H7 (cell line): ENCODE results near the gene ISG20. TPM values are rescaled to one million over a fixed set of nuclear protein-coding genes. Genes with fewer than 3 reads are reported as not detected.
A peak's percentile ranks its signal among the peaks of the same experiment; 100 is the strongest.

ENCODE experiments used
- DNase-seq: peaks from one replicate; pipeline ENCODE4 v3.0.0; 2012
- H3K27me3 ChIP-seq: 2 replicates; pipeline ENCODE4 v1.6.0; 2011; ENCODE audit warnings: mild to moderate bottlenecking, low read length; ENCODE audit not compliant: control insufficient read depth, insufficient read depth
- H3K36me3 ChIP-seq: replicated peaks from 2 replicates; pipeline ENCODE4 v1.5.1; 2011; ENCODE audit warnings: low read length; ENCODE audit not compliant: control insufficient read depth, insufficient read depth
- H3K4me3 ChIP-seq: 2 replicates; pipeline ENCODE4 v1.5.1; 2011; ENCODE audit warnings: low read depth, mild to moderate bottlenecking, control low read depth, low read length, moderate library complexity; ENCODE audit not compliant: insufficient read depth
- total RNA-seq: library from RNA; depleted of rRNA; stranded (reverse); fragments of >200 nt; shearing (Covaris generic); gene quantifications from 2 replicates; pipeline ENCODE4 v1.2.3, GENCODE V29; 2014

The ISG20 gene
- total RNA-seq, 1 experiment from 2014 or later: 0.14 TPM

DNA sequence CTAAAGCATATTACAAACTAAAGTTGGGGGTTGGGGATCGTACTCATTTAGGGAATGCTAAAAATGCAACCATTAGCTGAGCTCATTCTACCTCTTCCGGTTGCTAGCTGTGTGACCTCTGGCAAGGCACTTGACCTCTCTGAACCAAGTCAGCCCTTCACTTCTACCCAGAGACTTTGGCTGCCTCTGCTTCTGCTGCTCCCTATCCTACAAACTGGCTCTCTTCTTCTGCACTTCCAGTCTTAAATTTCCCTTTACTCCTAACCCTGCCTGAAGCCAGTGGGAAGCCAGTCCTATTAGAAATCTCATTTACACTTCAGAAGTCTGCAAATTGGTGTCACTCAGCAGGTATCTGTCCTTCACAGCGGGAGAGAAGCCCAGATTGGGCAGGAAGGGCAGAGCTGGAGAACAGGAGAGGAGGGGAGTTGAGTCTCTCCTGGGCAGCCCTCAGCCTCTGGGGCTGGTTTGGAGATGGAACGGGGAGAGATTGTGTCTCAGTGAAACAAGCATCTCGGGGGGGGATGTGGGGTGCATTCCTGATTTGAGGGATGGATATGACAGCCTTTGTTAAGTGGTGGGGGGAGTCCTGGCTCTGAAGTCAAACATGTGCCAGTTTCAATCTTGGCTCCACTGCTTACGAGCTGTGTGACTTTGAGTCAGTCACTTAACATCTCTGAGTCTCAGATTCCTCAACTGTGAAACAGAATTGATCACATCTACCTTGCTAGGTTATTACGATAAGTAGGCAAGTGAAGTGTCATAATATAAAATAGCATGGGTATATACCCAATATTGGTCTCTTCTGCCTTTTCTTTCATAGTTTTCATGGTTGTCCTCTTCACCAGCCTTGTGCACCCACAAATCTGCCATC is 25.5 kb upstream of the ISG20 start:
- Histone ChIP-seq H3K4me3 (no peak overlapping the region), H3K36me3 (no peaks in the 10 kb centered on the region), H3K27me3 (no peaks in the 10 kb centered on the region; the same call in 1 of the 2 replicates)
- peak; percentile 62 for DNase-seq

DNA sequence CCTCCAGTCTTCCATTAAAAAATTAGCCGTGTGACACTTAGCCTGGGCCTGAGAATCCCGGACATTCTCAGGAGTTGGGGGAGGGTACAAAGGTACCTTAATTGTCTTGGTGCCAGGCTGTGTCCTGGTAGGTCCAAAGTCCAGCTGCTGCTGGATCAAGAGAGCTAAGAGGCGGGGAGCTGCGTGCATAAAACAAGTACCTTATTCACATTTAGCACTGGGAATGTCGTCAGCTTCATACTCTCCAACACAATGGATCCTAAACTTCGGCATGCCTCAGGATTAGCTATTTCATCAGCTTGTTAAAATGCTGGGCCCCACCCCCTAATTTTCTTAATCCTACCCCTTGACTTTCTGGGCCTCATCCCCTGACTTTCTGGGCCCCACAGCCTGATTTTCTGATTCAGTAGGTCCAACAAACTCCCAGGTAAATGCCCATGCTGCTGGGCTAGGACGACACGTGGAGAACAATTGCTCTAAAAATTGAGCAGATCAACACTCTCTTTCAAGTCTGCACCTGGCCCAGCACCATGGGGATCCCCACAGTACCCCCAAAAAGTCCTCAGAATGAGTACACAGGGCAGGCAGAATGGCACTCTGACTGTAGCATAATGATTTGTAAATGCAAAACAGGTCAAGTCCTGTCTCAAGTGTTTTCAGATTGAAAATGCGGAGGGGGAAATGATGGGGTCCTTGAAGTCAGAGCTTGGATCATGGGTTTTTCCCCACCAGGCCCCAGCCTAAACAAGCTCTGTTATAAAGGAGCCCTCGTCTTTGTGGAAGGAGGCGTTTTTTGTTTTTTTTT is 23.3 kb upstream of the ISG20 start:
- Histone ChIP-seq H3K36me3 (no peaks in the 10 kb centered on the region), H3K4me3 (no peak overlapping the region), H3K27me3 (no peaks in the 10 kb centered on the region; the same call in 1 of the 2 replicates)
- DNase-seq: peak; percentile 19

DNA sequence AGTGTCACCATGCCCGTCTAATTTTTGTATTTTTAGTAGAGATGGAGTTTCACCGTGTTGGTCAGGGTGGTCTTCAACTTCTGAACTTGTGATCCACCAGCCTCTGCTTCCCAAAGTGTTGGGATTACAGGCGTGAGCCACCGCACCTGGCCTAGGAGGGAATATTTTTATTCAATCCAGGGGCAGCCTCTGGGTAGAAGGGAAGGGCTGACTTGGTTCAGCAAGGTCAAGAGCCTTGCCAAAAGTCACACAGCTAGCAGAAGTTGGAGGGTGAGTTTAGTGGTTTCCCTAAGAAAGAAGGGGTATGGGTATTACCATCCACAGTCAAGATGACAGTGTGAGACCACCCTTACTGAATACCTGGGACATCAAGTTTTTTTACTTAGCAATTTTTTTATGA is 22.6 kb upstream of the ISG20 start:
- no peak for DNase-seq
- Histone ChIP-seq H3K4me3 (no peak overlapping the region), H3K36me3 (no peaks in the 10 kb centered on the region), H3K27me3 (no peaks in the 10 kb centered on the region; the same call in 1 of the 2 replicates)

DNA sequence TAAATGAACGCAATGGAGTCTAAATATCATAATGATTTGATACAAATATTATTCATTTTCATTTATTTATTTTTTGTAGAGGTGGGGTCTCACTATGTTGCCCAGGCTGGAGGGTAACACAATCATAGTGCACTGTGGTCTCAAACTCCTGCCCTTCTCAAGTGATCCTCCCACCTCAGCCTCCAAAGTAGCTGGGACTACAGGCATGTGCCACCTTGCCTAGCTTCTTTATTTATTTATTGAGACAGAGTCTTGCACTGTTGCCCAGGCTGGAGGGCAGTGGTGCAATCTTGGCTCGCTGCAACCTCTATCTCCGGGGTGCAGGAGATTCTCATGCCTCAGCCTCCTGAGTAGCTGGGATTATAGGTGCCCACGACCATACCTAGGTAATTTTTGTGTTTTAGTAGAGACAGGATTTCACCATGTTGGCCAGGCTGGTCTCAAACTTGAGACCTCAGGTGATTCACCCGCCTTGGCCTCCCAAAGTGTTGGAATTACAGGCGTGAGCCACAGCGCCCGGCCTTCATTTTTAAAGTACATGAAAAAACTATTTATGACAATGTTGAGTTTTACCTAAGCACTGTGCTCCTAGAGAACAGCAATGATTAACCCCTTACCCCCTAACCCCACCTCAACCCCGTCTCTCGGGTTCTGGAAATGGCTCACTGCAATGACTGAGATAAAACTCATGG is 21.6 kb upstream of the ISG20 start:
- Histone ChIP-seq H3K36me3 (no peaks in the 10 kb centered on the region; the same call in 1 of the 2 replicates), H3K4me3 (no peak overlapping the region), H3K27me3 (no peaks in the 10 kb centered on the region; the same call in 1 of the 2 replicates)
- DNase-seq: no peak

DNA sequence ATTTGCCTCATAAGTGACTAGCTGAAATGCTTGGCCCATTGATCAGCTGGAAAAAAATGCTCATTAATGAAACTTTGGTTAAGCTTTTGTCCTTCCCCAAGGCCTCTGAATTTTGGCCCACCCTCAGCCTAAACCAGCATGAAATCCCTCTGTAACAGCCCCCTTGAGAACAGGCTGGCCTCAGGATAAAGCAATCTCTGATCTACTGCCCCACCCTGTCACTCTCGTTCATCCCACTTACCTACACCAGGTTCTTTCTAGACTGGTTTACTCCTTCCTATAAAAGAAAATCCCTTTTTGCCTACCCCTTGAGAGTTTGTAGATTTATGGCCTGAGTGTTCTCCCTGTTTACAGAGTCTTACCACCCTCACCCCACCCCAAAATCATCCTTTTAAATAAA is 21.0 kb upstream of the ISG20 start:
- H3K4me3 ChIP-seq: no peak overlapping the region
- DNase-seq: no peak
- no peaks in the 10 kb centered on the region; the same call in 1 of the 2 replicates for H3K27me3 ChIP-seq
- H3K36me3 ChIP-seq: no peaks in the 10 kb centered on the region; the same call in 1 of the 2 replicates

DNA sequence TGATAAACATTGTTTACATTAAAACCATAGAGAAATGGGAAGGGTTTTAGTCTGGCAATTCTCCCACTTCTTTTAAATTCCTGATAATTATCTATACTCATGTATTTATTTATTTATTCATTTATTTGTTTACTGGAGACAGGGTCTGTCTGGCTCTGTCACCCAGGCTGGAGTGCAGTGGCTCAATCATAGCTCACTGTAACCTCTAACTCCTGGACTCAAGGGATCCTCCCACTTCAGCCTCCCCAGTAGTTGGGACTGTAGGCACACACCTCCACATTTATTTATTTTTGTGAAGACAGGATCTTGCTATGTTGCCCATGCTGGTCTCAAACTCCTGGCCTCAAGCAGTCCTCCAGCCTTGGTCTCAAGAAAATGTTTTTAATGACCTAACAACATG is 20.1 kb upstream of the ISG20 start:
- H3K36me3 ChIP-seq: peaks cover 7% of the 10 kb centered on the region
- no peak for DNase-seq
- no peak overlapping the region for H3K4me3 ChIP-seq
- H3K27me3 ChIP-seq: no peaks in the 10 kb centered on the region; the same call in 1 of the 2 replicates

DNA sequence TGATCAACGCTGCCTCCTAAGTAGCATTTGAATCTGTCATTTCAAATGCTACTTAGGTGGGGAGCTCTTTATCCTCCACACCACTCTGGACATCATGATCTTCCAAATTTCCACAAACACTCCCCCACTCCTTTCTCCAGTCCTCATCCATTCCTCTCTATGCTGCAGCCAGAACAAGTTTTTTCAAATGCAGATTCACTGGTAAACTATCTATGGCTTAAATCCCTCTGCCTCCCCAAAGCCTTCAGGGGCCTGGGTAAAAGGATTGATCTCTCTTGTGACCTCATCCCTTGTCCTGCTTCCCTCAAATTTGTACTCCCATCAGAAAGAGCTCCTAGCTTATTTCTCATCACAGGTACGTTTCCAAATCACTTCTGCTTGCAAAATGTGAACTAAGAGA is 19.0 kb upstream of the ISG20 start:
- H3K27me3 ChIP-seq: no peaks in the 10 kb centered on the region
- peak; percentile 43 for DNase-seq
- H3K36me3 ChIP-seq: peaks cover 11% of the 10 kb centered on the region
- H3K4me3 ChIP-seq: no peak overlapping the region

DNA sequence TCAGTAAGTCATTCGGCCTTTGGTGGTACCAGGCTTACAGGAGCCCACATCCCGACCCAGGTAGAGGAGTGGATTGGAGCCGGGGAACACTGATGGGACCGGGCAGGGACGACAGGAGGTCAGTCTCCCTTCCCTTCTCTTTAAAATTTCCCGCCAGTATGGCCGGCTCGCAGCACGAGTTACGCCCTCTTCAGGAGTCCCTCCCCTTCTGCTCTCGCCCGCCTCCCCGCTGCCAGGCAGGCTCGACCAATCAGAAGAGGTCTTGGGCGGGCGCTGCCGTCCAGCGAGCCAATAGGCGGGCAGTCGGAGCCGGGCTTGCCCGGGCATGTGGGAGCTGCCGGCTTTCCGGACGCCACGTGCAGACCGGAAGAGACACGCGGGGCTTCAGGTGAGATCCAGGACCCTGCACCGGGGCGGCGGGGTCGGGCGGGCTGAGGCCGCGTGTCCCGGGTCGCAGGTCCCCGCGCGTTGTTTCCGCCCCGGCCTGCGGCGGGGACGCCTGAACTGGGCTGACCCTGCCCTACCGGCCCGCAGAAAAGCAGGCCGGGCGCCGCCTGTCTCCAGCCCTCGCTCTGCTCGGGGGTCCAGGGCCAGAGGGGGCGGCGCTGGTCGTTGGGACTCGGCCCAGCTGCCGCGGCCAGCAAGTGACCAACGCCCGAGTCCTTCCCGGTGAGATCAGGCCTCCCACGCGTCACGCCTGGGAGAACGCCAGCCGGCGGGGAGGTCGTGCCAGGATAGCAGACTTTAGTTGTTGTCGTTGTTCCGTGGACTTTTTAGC is 17.6 kb upstream of the ISG20 start, which contains the start of gene AEN:
TSS of gene AEN (plus strand) at position 346 of the 778 bp plus-strand sequence. CDS start 4,870 bp downstream, outside the sequence.
- Histone ChIP-seq H3K27me3 (no peaks in the 10 kb centered on the region), H3K36me3 (peaks cover 16% of the 10 kb centered on the region), H3K4me3 (peak within 1 kb of the TSS; percentile 84)
- peak; percentile 99 for DNase-seq

DNA sequence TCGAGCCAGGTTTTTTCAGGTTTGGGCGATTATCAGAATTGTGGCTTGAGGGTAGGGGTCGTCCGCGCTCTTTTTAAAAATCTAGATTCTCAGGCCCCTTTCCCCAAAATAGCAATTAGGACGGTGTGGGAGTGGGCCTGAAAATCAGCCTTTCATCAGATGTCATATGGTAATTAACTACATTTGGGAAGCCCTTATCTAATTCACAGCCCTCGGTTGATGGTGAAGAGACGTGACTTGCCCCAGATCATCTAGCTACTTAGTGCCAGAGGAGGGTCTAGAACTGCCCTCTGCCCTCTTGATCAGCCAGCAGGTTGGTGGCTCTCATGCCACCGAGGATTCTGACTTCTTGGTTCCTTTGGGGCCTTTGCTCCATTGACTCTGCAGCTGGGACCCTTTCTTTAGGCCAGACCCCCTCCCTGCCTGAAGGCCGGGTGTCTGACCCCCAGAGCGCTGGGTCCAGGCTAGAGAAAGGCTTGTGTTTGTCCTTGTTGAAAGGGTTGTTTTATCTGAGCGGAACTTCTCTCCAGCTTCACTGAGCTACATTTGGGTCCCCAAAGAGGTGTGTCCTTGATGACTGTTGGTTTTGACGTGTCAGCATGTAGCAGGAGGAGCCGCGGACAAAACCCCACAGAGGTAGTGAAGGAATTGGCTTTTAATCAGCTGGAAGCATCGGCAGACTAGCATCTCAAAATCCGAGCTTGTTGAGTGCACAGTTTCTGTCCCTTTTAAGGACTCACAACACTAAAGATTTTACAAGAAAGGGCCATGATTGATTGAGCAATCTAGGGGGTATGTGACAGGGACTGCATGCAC is 16.8 kb upstream of the ISG20 start:
- peak; percentile 33 for DNase-seq
- H3K36me3 ChIP-seq: peaks cover 24% of the 10 kb centered on the region
- no peaks in the 10 kb centered on the region for H3K27me3 ChIP-seq
- peak overlapping the region; percentile 84 for H3K4me3 ChIP-seq

DNA sequence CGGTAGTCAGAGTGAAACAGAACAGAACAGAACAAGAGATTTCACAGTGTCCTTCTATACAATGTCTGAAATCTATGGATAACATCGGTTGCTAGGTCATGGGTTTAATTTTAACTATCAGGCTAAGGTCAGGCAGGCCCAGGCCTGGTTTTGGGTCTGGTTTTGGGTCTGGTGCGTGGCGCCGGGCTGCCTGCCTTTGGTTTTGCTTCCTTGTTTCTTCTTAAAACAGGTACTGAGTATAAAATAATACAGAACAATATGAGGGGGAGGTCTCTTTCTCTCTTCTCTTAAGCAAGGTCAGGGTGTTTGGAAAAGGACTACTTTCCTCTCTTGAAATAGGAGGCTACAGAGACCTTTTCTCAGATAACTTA is 16.2 kb upstream of the ISG20 start:
- DNase-seq: no peak
- H3K4me3 ChIP-seq: peak overlapping the region; percentile 84
- H3K36me3 ChIP-seq: peaks cover 29% of the 10 kb centered on the region
- no peaks in the 10 kb centered on the region for H3K27me3 ChIP-seq

DNA sequence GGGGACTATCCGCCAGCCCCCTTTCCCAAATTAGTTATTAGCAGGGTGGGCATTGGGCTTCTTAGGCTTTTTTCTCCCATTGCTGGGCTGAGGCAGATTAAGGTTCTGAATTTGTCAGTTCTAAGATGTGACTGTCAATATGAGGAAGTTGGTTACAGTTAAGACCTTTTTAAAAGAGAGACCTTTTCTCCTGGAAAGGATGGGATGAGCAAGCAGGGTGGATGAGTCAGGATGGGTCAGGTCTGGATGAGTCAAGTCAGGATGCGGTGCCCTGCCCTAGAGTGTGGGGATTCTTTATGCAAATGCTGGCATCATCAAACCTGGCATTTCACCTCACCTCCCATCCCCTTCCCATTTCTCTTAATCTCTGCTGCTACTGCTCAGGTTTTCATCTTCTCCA is 15.8 kb upstream of the ISG20 start:
- no peaks in the 10 kb centered on the region for H3K27me3 ChIP-seq
- peaks cover 34% of the 10 kb centered on the region for H3K36me3 ChIP-seq
- peak; percentile 28 for DNase-seq
- peak overlapping the region; percentile 84; the same call in 1 of the 2 replicates for H3K4me3 ChIP-seq

DNA sequence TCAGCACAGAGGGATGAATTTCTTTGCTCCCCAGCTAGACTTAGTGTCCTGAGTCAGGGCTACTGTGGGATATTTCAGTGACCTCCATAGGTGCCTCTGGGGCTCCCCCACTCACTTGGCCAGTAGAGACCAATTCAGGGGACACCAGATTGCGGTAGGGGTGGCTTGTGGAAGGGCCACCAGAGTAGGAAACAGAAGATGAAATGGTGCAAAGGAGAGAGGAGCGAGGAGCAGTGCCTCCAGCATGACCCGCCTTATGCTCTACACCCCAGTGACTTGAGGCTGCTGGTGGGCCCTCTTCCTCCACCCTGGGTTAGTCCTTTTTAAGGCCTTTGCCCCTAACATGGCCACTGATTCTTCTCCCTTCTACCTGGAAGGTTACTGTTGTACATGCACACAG is 15.2 kb upstream of the ISG20 start:
- DNase-seq: peak; percentile 13
- Histone ChIP-seq H3K36me3 (peaks cover 39% of the 10 kb centered on the region), H3K4me3 (no peak overlapping the region), H3K27me3 (no peaks in the 10 kb centered on the region)
